GM04504 (cell line): ENCODE measurements around the gene LDAF1.
"Not testable (repeated sequence)": the region's sequence is repeated elsewhere in the genome, so short reads cannot be mapped to it uniquely, and the experiment has no call there.

Experiments
- DNase-seq: peaks from one replicate; pipeline ENCODE4 v3.0.0-alpha.2; 2012; ENCODE audit warnings: low read depth

Gene LDAF1

GRCh38 chr16:21195330-21195729 lies 36.9 kb downstream of the LDAF1 start:
- not testable (repeated sequence) for DNase-seq

- no peak for DNase-seq
These were observed 38.6 kb downstream of the LDAF1 start for GRCh38 chr16:21197112-21197511.

DNA sequence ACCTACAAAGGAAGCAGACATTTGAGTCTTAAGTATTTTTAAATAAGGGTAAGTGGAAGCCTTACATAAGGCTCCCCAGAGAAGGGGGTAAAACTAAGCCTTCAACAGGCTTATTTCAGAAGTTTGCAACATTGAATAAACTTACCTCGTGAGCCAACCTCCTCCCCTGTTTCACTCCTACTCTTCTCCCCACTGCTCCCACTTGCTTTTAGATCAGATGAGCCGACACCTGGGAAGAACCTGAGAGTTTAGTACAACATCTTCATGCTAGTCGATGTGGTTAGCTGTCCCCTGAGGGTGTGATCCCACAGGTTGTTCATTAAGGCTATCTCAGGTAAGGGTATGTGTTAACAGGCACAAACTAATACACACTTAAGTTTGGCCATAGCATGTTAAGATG lies 39.1 kb downstream of the LDAF1 start:
- no peak for DNase-seq

DNA sequence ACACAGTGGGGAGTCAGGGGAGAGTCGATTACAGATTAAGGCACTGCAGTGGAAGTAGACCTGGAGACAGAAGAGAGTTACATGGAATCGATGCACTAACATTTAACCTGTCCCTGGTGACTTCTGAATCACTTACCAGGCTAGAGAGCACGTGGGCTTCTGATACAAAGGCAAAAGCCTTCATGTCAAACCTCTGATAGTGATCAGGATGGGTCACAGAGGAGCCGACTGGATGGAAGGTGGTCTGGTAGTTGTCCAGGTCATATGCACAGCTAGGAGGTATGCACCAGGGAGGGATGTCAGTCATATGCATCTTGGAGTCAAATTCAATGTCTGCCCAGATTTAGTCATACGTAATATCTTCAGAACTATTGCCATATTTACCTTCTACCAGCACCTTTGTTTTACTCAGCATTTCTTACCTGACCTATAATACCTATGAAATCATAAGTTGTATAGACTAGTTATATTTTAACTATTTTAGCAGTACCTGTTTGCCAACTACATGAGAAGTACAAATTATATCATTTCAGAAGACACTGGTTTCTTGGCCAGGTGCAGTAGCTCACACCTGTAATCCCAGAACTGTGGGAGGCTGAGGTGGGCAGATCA lies 41.2 kb downstream of the LDAF1 start:
- no peak for DNase-seq

DNA sequence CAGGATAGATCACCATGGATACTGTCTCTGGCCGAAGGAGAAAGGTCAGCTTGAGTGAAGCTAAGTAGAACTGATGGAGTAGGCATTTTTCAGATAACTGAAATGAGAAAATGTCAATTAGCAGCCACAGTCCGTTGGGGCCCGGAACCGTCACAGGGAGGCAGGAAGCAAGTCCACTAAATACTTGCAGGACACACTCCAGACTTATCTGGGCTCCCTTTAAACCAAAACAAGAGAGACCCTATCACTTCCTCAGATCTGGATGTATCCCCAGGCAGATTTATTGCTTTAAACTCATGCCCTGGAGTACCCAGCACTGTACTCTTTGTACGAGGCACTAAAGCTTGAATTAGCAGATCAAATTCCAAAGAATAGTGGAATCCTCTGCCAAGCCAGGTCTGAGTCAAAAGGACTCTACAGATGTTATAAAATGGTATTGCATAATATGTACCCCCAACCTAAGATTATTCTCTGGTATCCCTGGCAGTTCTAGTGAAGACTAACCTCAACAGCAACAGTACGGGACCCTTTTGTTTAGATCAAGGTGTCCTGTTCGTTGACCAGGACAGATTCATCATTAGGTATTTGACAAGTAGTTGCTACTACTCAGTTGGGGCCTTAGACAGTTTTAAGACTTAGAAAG lies 44.8 kb downstream of the LDAF1 start:
- no peak for DNase-seq

DNA sequence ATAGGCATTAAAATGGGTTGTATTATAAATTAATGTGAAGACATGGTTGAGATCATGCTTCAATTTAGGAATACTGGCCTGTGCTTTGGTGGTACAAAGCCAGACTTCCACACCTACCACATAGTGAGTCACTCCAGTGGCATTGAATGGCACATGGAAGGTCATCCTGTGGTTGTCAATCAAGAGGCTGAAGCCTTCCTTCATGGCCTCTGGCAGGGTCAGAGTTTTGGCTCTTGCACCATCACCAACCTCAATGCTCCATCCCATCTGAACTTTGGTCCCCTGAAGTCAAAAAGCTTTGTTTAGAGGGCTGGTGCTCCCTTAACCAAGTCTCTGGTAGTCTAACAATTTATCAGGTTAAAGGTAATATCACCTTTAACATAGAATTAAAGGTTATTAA lies 46.8 kb downstream of the LDAF1 start:
- DNase-seq = no peak

GRCh38 chr16:21206550-21206949 lies 48.1 kb downstream of the LDAF1 start:
- no peak for DNase-seq

DNA sequence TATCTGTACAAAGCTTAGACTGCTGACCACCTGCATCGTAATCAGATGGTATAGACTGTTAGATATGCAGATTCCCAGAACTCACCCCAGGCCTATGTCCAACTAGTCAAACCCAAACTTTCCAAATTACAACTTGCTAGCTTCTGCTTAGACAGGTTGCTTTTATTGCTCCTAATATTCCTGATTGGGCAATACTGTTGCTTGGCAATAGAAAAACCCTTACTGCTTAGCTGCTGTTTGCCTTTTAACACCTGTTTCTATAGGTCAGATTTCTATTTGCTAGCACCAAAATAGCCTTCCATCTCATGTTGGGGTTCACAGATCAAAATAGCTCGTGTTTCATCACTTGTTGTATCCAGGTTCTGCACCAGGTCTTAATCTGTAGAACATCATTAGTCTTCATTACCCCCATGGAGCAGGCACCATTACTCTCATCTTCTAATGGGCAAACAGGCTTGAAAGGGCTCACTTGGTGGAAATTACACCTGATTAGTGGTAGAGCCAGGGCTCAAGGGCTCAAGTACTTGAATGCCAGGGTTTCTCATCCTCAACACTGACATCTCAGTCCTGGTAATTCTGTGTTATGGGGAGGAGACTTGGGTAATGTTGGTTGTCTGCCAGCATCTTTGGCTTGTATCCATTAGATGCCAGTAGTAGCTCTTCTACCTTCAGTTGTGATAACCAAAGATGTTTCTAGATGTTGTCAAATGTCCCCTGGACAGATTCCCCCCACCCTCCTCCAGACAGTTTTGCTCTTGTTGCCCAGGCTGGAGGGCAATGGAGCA lies 50.2 kb downstream of the LDAF1 start:
- no peak for DNase-seq

DNA sequence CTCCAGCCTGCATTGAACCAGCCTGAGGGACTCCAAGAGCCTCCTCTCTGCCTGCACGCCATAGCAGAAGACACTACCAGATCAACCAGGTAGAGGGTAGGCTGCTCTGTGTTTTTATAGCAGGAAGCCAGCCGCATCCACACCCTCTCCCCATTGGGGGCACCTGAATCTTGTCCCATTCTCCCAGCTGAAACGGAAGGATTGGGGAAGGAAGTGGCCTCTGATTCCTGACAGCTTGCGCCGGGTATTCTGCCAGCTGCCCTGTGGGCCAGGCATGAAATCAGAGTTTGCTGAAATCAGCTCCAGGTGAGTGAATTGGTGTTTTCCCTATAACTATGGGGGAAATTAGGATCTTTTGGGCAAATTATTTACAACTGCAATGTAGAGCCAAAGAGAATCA lies 53.0 kb downstream of the LDAF1 start, which contains the start of gene ZP2:
Gene ZP2, minus strand, starts transcription at position 89 of the 400 bp plus-strand sequence. Its CDS starts 27 bp downstream, at position 62.
- no peak for DNase-seq

GRCh38 chr16:21214086-21214485 lies 55.6 kb downstream of the LDAF1 start:
- DNase-seq = no peak

- no peak for DNase-seq
These were observed 58.6 kb downstream of the LDAF1 start for GRCh38 chr16:21217121-21217520.

DNA sequence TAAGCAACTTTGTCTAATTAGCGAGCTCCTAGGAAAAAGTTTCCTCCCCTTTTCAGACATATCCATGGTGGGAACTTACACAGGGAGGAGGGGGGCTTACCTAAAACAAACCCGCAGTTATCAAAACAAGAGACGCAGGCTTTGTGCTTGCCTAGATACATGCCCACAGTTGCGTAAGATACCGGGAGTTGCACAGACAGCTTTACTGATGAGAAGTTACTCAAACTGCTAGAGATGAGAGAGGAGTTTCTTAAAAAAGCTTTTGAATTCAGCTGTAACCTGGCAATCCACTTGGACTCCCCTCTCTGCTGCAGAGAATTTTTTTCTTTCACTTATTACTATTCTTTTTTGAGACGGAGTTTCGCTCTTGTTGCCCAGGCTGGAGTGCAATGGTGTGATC lies 59.7 kb downstream of the LDAF1 start:
- no peak for DNase-seq

- no peak for DNase-seq
These were observed 61.1 kb downstream of the LDAF1 start for GRCh38 chr16:21219551-21219950.

DNA sequence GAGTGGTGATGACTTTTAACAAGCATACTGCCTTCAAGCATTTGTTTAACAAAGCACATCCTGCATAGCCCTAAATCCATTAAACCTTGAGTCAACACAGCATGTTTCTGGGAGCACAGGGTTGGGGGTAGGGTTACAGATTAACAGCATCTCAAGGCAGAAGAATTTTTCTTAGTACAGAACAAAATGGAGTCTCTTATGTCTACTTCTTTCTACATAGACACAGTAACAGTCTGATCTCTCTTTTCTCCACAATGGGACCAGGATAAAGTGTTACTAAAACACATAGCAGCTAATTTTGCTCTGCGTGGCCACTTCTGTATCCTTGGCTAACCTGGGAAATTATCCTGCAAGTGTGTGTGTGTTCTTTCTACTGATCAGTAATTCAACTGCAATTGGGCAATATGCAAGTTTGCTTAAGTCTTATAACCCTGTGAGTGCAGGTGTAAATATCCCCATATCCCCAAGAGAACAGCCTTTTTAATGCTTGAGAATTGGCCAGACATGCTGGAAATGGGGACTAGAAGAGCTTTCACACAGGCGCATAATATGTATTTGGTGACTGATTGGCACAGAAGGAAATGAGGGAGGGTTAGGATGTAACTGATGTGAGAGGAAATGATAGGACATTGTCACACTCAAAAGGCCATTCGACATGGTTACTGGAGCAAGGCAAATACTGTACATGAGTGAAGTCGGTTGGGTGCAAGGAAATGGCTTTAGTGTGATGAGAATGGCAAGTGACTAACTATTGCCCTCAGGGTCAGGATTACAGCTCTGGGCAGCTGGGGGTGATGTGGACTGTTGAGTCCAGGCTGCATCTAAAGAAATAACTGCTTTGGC lies 64.2 kb downstream of the LDAF1 start:
- DNase-seq = no peak

DNA sequence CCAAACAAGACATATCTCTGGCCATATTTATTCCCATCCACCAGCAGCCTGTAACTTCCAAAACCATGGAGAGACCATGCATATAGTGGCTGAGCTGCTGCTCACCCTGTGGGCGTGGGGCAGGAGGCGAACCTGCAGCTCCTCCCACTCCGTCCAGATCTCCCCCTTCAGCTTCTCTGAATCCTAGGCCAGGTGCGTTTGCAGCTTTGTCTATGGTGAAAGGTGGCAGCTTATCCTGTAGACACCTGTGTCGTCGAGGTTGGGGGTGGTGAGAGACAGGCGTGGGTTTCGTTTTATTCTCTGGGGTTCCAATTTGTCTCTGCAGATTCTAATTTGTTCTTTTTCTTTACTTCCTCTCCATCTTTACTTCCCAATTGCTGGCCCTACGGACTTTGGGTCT lies 65.3 kb downstream of the LDAF1 start:
- no peak for DNase-seq

GRCh38 chr16:21224800-21225199 lies 66.3 kb downstream of the LDAF1 start:
- no peak for DNase-seq

- DNase-seq = no peak
These were observed 68.3 kb downstream of the LDAF1 start for GRCh38 chr16:21226749-21227148.

DNA sequence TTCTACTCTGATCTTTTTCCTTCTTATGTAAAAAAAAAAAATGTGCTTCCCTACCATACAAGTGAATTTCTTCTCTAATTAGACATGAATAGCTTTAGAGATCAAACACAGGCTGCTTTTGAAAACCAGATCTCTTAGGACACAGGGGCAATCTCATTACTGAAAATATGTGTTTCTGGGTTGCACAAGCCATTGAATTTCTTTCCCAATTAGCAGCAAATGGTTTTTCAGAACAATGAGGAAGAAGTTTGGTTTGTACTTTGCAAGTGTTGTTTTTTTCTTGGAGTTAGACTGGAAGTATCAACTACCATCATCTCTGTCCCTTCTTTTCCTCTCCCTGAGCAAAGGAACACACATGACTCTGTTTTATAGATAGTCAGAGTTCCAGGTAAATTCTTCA lies 69.4 kb downstream of the LDAF1 start:
- no peak for DNase-seq

DNA sequence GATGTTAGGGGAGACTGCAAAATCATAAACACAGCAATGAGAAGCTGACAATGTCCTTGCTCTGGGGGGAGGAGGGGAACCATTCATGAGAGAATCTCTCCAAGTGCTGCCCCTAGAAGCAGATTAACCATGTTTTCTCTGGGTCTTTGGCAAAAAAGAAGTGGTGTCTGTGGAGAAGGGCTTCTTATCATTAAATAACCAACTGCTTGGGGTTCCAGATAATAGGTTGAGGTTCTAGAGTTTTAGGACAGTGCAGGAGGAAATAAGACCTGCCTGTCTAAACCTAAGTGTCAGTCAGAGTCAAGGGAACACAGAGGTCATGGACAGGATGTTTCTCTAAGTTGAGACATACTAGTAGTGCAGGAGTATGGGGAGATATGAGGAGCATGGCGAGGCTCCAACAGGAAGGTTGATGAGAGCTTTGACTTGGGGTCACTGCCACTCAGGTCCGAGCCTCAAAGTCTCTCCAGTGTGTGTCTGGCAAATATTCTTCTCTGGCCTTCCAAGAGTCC lies 69.9 kb downstream of the LDAF1 start:
- DNase-seq = no peak
